PFSK-1 (cell line): ENCODE data around the gene MAN2A2.

Source experiments
- POLR2AphosphoS5 ChIP-seq: IDR thresholded peaks from 2 replicates; pipeline ENCODE4 v1.6.1; 2012; ENCODE audit warnings: low read depth, mild to moderate bottlenecking, control low read depth, low read length, moderate library complexity
- SIN3A ChIP-seq: IDR thresholded peaks from 2 replicates; pipeline ENCODE4 v1.6.1; 2012; ENCODE audit warnings: mild to moderate bottlenecking, low read length, moderate library complexity, borderline replicate concordance; ENCODE audit not compliant: insufficient read depth
- TF ChIP-seq, protein P1 (sequence below), 2 experiments: IDR thresholded peaks; 2 replicates each; pipeline versions ENCODE4 v1.6.1 to v1.8.0; 2011 to 2012; ENCODE audit warnings: low read depth in 2 of 2, low read length in 2 of 2, control low read depth in 1 of 2, inconsistent platforms in 1 of 2, mild to moderate bottlenecking in 1 of 2, moderate library complexity in 1 of 2; ENCODE audit not compliant: insufficient read depth in 1 of 2

DNA sequence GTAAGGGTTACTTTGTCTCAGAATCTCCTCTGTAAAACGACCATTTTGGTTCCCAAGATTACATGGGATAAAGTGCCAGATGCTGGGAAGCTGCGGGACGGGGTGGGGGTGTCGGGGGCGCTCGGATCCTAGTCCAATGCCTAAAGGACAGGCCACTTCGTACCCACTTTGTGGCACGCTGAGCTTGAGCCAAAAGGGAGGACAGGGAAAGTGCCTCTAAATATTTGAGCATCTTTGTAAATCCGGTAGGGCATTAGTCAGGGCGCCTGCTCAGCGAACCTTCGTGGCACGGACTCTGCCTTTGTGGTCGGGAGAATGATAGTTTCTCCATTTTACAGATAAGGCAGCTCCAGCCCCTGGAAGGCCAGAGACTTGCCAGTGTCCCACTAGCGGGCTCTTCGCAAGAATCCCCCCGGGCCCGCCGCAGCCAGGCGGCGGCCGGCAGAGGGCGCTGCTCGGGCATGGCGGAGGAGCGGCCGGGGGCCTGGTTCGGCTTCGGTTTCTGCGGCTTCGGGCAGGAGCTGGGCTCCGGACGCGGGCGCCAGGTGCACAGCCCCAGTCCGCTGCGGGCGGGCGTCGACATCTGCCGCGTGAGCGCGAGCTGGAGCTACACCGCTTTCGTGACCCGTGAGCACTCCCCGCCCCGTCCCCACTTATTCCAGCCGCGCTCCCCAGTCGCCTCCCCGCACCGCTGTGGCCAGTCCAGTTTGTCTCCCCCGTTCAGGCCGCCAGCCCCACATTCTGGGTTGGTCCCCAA lies 53.4 kb downstream of the MAN2A2 start:
- TF ChIP-seq POLR2AphosphoS5 = no peak
- TF ChIP-seq SIN3A = no peak
- TF ChIP-seq, protein P1, sequence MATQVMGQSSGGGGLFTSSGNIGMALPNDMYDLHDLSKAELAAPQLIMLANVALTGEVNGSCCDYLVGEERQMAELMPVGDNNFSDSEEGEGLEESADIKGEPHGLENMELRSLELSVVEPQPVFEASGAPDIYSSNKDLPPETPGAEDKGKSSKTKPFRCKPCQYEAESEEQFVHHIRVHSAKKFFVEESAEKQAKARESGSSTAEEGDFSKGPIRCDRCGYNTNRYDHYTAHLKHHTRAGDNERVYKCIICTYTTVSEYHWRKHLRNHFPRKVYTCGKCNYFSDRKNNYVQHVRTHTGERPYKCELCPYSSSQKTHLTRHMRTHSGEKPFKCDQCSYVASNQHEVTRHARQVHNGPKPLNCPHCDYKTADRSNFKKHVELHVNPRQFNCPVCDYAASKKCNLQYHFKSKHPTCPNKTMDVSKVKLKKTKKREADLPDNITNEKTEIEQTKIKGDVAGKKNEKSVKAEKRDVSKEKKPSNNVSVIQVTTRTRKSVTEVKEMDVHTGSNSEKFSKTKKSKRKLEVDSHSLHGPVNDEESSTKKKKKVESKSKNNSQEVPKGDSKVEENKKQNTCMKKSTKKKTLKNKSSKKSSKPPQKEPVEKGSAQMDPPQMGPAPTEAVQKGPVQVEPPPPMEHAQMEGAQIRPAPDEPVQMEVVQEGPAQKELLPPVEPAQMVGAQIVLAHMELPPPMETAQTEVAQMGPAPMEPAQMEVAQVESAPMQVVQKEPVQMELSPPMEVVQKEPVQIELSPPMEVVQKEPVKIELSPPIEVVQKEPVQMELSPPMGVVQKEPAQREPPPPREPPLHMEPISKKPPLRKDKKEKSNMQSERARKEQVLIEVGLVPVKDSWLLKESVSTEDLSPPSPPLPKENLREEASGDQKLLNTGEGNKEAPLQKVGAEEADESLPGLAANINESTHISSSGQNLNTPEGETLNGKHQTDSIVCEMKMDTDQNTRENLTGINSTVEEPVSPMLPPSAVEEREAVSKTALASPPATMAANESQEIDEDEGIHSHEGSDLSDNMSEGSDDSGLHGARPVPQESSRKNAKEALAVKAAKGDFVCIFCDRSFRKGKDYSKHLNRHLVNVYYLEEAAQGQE (IDR thresholded peaks at IDR 0.05; ENCODE audit: insufficient read depth in 1 of 2, low read depth in 2 of 2, low read length in 2 of 2) = no peak
